ENCODE measurements around the gene HLX. TPM values are rescaled to one million over a fixed set of nuclear protein-coding genes. Genes with fewer than 3 reads are reported as not detected.

HLX gene
- total RNA-seq, 1 experiment from 2014 or later, result not detected

DNA sequence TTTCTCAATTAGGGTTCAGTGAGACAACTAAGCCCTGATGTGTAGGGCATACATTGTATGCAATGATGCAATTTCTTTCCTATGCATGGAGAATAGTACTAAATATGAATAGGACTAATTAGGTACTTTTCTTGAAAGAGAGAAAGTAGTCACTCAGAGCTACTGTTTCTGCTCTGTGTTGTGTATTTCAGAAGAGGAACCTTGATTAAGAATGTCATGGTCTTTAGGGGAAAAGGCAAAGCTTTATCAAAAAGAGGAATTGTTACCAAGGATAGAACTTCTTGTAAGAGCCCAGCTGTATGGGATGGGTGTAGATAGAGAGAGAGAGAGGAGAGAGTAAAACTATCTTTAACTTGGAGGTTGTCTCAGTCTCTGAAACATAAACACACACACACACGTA lies 49.1 kb downstream of the HLX start:
- no TSS peak for BruUV-seq (replicated peaks)
- intact Hi-C loops (cut with micrococcal nuclease; ENCODE audit: unreplicated experiment), result no loop called here
- Histone ChIP-seq H3K27ac (ENCODE audit: low read depth, low read length, poor library complexity, severe bottlenecking) (no peak overlapping the region), H3K4me3 (ENCODE audit: low read depth, low read length, poor library complexity, severe bottlenecking) (no peak overlapping the region), H3K4me1 (ENCODE audit: insufficient read depth, low read length, poor library complexity, severe bottlenecking) (no peaks in the 10 kb centered on the region), H3K27me3 (replicated peaks; ENCODE audit: insufficient read depth, low read depth, low read length, poor library complexity) (no peaks in the 10 kb centered on the region), H3K9me3 (ENCODE audit: low read depth, low read length, poor library complexity, severe bottlenecking) (no peaks in the 10 kb centered on the region), H3K36me3 (ENCODE audit: insufficient read depth, low read length, poor library complexity, severe bottlenecking) (no peaks in the 10 kb centered on the region)
- DNase-seq (ENCODE audit: low spot score), result no peak
- no peak for TF ChIP-seq EZH2 (IDR thresholded peaks at IDR 0.05; ENCODE audit: borderline replicate concordance, low read depth, low read length, poor library complexity, severe bottlenecking)
- no peak for TF ChIP-seq CTCF (conservative IDR thresholded peaks at IDR 0.05; ENCODE audit: low read depth, low read length)
- POLR2A ChIA-PET (ENCODE audit: low non-redundant PET), result no interaction called here
- CTCF ChIA-PET, result no interaction called here

DNA sequence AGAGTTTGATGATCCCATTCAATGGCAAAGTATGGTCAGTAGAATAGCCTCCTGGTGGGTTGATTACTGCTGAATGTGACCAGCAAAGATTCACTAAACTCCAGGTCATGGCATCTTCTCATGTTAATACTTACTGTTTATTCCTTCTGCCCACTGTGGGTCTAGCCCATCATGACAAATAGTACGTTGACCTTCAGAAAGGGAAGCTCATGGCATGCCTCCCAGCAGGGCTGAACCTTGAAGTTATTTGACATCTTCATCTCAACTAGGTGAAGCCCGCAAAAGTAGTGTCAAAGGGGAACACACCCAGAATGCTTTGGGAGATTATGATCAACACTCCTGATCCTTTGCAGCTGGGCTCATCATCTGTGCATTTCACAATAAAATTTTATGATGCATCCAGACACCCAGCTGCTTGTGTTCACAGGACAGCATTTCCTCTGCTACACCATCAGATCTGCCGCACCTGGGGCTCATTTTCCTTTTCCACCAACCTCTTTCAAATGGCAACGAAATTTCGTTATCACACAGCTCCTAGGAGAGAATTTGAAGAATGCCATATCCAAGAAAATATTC lies 49.6 kb downstream of the HLX start:
- BruUV-seq (replicated peaks), result no TSS peak
- TF ChIP-seq EZH2 (IDR thresholded peaks at IDR 0.05; ENCODE audit: borderline replicate concordance, low read depth, low read length, poor library complexity, severe bottlenecking) (no peak), CTCF (conservative IDR thresholded peaks at IDR 0.05; ENCODE audit: low read depth, low read length) (no peak)
- CTCF ChIA-PET, result no interaction called here
- H3K4me3 ChIP-seq (ENCODE audit: low read depth, low read length, poor library complexity, severe bottlenecking), result no peak overlapping the region
- no peaks in the 10 kb centered on the region for H3K36me3 ChIP-seq (ENCODE audit: insufficient read depth, low read length, poor library complexity, severe bottlenecking)
- POLR2A ChIA-PET (ENCODE audit: low non-redundant PET), result no interaction called here
- H3K9me3 ChIP-seq (ENCODE audit: low read depth, low read length, poor library complexity, severe bottlenecking), result no peaks in the 10 kb centered on the region
- DNase-seq (ENCODE audit: low spot score), result no peak
- no peak overlapping the region for H3K27ac ChIP-seq (ENCODE audit: low read depth, low read length, poor library complexity, severe bottlenecking)
- no peaks in the 10 kb centered on the region for H3K4me1 ChIP-seq (ENCODE audit: insufficient read depth, low read length, poor library complexity, severe bottlenecking)
- H3K27me3 ChIP-seq (replicated peaks; ENCODE audit: insufficient read depth, low read depth, low read length, poor library complexity), result no peaks in the 10 kb centered on the region
- intact Hi-C loops (cut with micrococcal nuclease; ENCODE audit: unreplicated experiment), result no loop called here

GRCh38 chr1:220929304-220929703 lies 50.1 kb downstream of the HLX start:
- Histone ChIP-seq H3K4me3 (ENCODE audit: low read depth, low read length, poor library complexity, severe bottlenecking) (no peak overlapping the region), H3K27me3 (replicated peaks; ENCODE audit: insufficient read depth, low read depth, low read length, poor library complexity) (no peaks in the 10 kb centered on the region), H3K27ac (ENCODE audit: low read depth, low read length, poor library complexity, severe bottlenecking) (no peak overlapping the region), H3K36me3 (ENCODE audit: insufficient read depth, low read length, poor library complexity, severe bottlenecking) (no peaks in the 10 kb centered on the region), H3K4me1 (ENCODE audit: insufficient read depth, low read length, poor library complexity, severe bottlenecking) (no peaks in the 10 kb centered on the region), H3K9me3 (ENCODE audit: low read depth, low read length, poor library complexity, severe bottlenecking) (no peaks in the 10 kb centered on the region)
- CTCF ChIA-PET, result no interaction called here
- no TSS peak for BruUV-seq (replicated peaks)
- POLR2A ChIA-PET (ENCODE audit: low non-redundant PET), result no interaction called here
- TF ChIP-seq CTCF (conservative IDR thresholded peaks at IDR 0.05; ENCODE audit: low read depth, low read length) (no peak), EZH2 (IDR thresholded peaks at IDR 0.05; ENCODE audit: borderline replicate concordance, low read depth, low read length, poor library complexity, severe bottlenecking) (no peak)
- intact Hi-C loops (cut with micrococcal nuclease; ENCODE audit: unreplicated experiment), result no loop called here
- DNase-seq (ENCODE audit: low spot score), result no peak

Other genes starting within 250 kb of the HLX start
- gene C1orf115, start 189.1 kb upstream of the HLX start, total RNA-seq (2021), result 0.11 and 0.44 TPM in 2 replicates
- gene MTARC2, start 131.1 kb upstream of the HLX start, total RNA-seq (2021), result 0.55 TPM in 1 of 2 replicates, not detected in the other
- gene MTARC1, start 92.5 kb upstream of the HLX start, total RNA-seq (2021), result 0.43 TPM in 1 of 2 replicates, not detected in the other